GM23248 (cell line): Measurements from ENCODE around the gene RSAD1. TPM values are rescaled to one million over a fixed set of nuclear protein-coding genes. Genes with fewer than 3 reads are reported as not detected.
A peak's percentile ranks its signal among the peaks of the same experiment; 100 is the strongest.

Source experiments
- DNase-seq: peaks from one replicate; pipeline ENCODE4 v3.0.0-alpha.2; 2015
- H2AFZ ChIP-seq: fragments of 200-600 bp; sonication (generic); 2 replicates; pipeline ENCODE4 v1.6.1; 2016; ENCODE audit warnings: antibody characterized with exemption
- H3F3A ChIP-seq: fragments of 200-600 bp; sonication (generic); 2 replicates; pipeline ENCODE4 v1.6.1; 2016; ENCODE audit warnings: mild to moderate bottlenecking, antibody characterized with exemption, mixed run types; ENCODE audit not compliant: insufficient read depth
- H3K27ac ChIP-seq: fragments of 200-600 bp; sonication (generic); 2 replicates; pipeline ENCODE4 v1.5.1; 2016; ENCODE audit warnings: mild to moderate bottlenecking
- H3K27me3 ChIP-seq: fragments of 200-600 bp; sonication (generic); replicated peaks from 2 replicates; pipeline ENCODE4 v1.6.1; 2016; ENCODE audit warnings: mild to moderate bottlenecking; ENCODE audit not compliant: insufficient read depth
- H3K36me3 ChIP-seq: fragments of 200-600 bp; sonication (generic); 2 replicates; pipeline ENCODE4 v1.6.1; 2016; ENCODE audit warnings: low read depth, mild to moderate bottlenecking
- H3K4me1 ChIP-seq: fragments of 200-600 bp; sonication (generic); 2 replicates; pipeline ENCODE4 v1.6.1; 2016; ENCODE audit warnings: mild to moderate bottlenecking; ENCODE audit not compliant: insufficient read depth
- H3K4me2 ChIP-seq: fragments of 200-600 bp; sonication (generic); one replicate; pipeline ENCODE4 v1.6.1; 2016; ENCODE audit warnings: mild to moderate bottlenecking; ENCODE audit not compliant: unreplicated experiment
- H3K4me3 ChIP-seq: fragments of 200-600 bp; sonication (generic); 2 replicates; pipeline ENCODE4 v1.5.1; 2016; ENCODE audit warnings: mild to moderate bottlenecking
- H3K79me2 ChIP-seq: fragments of 200-600 bp; sonication (generic); 2 replicates; pipeline ENCODE4 v1.6.1; 2016; ENCODE audit warnings: mild to moderate bottlenecking; ENCODE audit not compliant: insufficient read depth
- H3K9ac ChIP-seq: fragments of 200-600 bp; sonication (generic); 2 replicates; pipeline ENCODE4 v1.6.1; 2016; ENCODE audit warnings: mild to moderate bottlenecking
- H3K9me2 ChIP-seq: fragments of 200-600 bp; sonication (generic); 2 replicates; pipeline ENCODE4 v1.6.1; 2016; ENCODE audit warnings: mixed run types, mild to moderate bottlenecking, moderate library complexity; ENCODE audit not compliant: insufficient read depth
- H3K9me3 ChIP-seq: fragments of 200-600 bp; sonication (generic); one replicate; pipeline ENCODE4 v1.6.1; 2017; ENCODE audit warnings: low read depth
- H4K20me1 ChIP-seq: fragments of 200-600 bp; sonication (generic); 2 replicates; pipeline ENCODE4 v1.6.0; 2016; ENCODE audit not compliant: insufficient read depth
- EZH2 ChIP-seq: fragments of 200-600 bp; sonication (generic); IDR thresholded peaks from 2 replicates; pipeline ENCODE4 v1.6.1; 2018; ENCODE audit warnings: antibody characterized with exemption, mild to moderate bottlenecking; ENCODE audit not compliant: insufficient read depth, poor library complexity, severe bottlenecking
- EZH2phosphoT487 ChIP-seq: fragments of 200-600 bp; sonication (generic); IDR thresholded peaks from 2 replicates; pipeline ENCODE4 v1.6.1; 2018; ENCODE audit warnings: antibody characterized with exemption, moderate library complexity, mild to moderate bottlenecking, low read depth; ENCODE audit not compliant: insufficient read depth
- WGBS, 2 experiments: methylation state at CpG; one replicate each; pipeline ENCODE4 v1.1.6; 2015 to 2017; ENCODE audit warnings: low lambda C conversion rate in 2 of 2, low coverage in 1 of 2; ENCODE audit errors: missing lambda C conversion rate in 2 of 2; 5-methylcytosine and 5-hydroxymethylcytosine counted together
- in situ Hi-C: fragments of 300-500 bp; cut with MboI; formaldehyde crosslinking; loops from 2 replicates; pipeline ENCODE4 v1.15.0; 2020
- polyA plus RNA-seq: library from polyadenylated mRNA; unstranded; fragments of >200 nt; fragmentation: Nextera tagmentation; extraction: Ambion mirVana; gene quantifications from 2 replicates; pipeline ENCODE4 v1.2.1, GENCODE V29; 2016
- total RNA-seq: library from RNA; depleted of rRNA; stranded (reverse); fragments of >200 nt; shearing (Covaris generic); gene quantifications from 2 replicates; pipeline ENCODE4 v1.2.3, GENCODE V29; 2014

RSAD1 gene
- total and polyA plus RNA-seq, 2 experiments from 2014 or later: 19.8 to 22.4 TPM

GRCh38 chr17:50518384-50519023 lies 39.8 kb downstream of the RSAD1 start:
- Histone ChIP-seq H3K36me3 (no peaks in the 10 kb centered on the region), H3K9me2 (no peaks in the 10 kb centered on the region), H3K4me2 (no peak overlapping the region), H3K27ac (no peak overlapping the region), H3K4me3 (no peak overlapping the region), H3K27me3 (no peaks in the 10 kb centered on the region), H4K20me1 (no peaks in the 10 kb centered on the region), H3K4me1 (peaks cover 11% of the 10 kb centered on the region; the same call in 1 of the 2 replicates), H2AFZ (no peak overlapping the region), H3K79me2 (no peaks in the 10 kb centered on the region), H3F3A (no peaks in the 10 kb centered on the region), H3K9me3 (no peaks in the 10 kb centered on the region), H3K9ac (no peak overlapping the region)
- no peak for DNase-seq
- WGBS, 2 experiments: 76 to 83% methylated on average over 11 to 13 of the region's 13 CpGs
- TF ChIP-seq EZH2phosphoT487: no peak
- TF ChIP-seq EZH2: no peak
- in situ Hi-C loops: loop anchor here (25.0 kb wide), 1 partner anchor 444 kb away; no protein-coding TSS in a partner anchor

- in situ Hi-C loops: loop anchor here (25.0 kb wide), 1 partner anchor 443 kb away; no protein-coding TSS in a partner anchor
- H3K4me1 ChIP-seq: peaks cover 11% of the 10 kb centered on the region; the same call in 1 of the 2 replicates
- 61 to 62% methylated on average over 7 to 8 of the region's 8 CpGs for WGBS, 2 experiments
- H3K9me2 ChIP-seq: no peaks in the 10 kb centered on the region
- H3K4me2 ChIP-seq: no peak overlapping the region
- no peaks in the 10 kb centered on the region for H4K20me1 ChIP-seq
- no peaks in the 10 kb centered on the region for H3K27me3 ChIP-seq
- H3K9me3 ChIP-seq: no peaks in the 10 kb centered on the region
- H3K27ac ChIP-seq: no peak overlapping the region
- H3K4me3 ChIP-seq: no peak overlapping the region
- H2AFZ ChIP-seq: no peak overlapping the region
- no peaks in the 10 kb centered on the region for H3K36me3 ChIP-seq
- peak; percentile 39 for DNase-seq
- H3K9ac ChIP-seq: no peak overlapping the region
- H3K79me2 ChIP-seq: no peaks in the 10 kb centered on the region
- no peaks in the 10 kb centered on the region for H3F3A ChIP-seq
- TF ChIP-seq EZH2 (no peak), EZH2phosphoT487 (no peak)
Measured at GRCh38 chr17:50519141-50519834, 40.6 kb downstream of the RSAD1 start.

- Histone ChIP-seq H3K4me3 (no peak overlapping the region), H3K4me2 (no peak overlapping the region), H3K27ac (no peak overlapping the region), H3K9ac (no peak overlapping the region), H3F3A (no peaks in the 10 kb centered on the region), H3K36me3 (no peaks in the 10 kb centered on the region), H3K9me3 (no peaks in the 10 kb centered on the region), H2AFZ (no peak overlapping the region), H3K9me2 (no peaks in the 10 kb centered on the region), H3K27me3 (no peaks in the 10 kb centered on the region), H4K20me1 (no peaks in the 10 kb centered on the region), H3K79me2 (no peaks in the 10 kb centered on the region), H3K4me1 (peaks cover 2% of the 10 kb centered on the region; the same call in 1 of the 2 replicates)
- 65 to 70% methylated on average over 2 of the region's 2 CpGs for WGBS, 2 experiments
- no peak for DNase-seq
- TF ChIP-seq EZH2phosphoT487 (no peak), EZH2 (no peak)
- in situ Hi-C loops: loop anchor here (25.0 kb wide), 1 partner anchor 442 kb away; no protein-coding TSS in a partner anchor
Measured at GRCh38 chr17:50520483-50520882, 41.8 kb downstream of the RSAD1 start.

- no peak overlapping the region for H3K4me2 ChIP-seq
- 84 to 86% methylated on average over 2 of the region's 2 CpGs for WGBS, 2 experiments
- DNase-seq: no peak
Measured at GRCh38 chr17:50521514-50521913, 42.9 kb downstream of the RSAD1 start.

More at GRCh38 chr17:50521514-50521913, 42.9 kb downstream of the RSAD1 start:
- TF ChIP-seq EZH2phosphoT487: no peak
- TF ChIP-seq EZH2: no peak
- H3K4me3 ChIP-seq: no peak overlapping the region
- in situ Hi-C loops: loop anchor here (25.0 kb wide), 1 partner anchor 441 kb away; no protein-coding TSS in a partner anchor
- H3K27ac ChIP-seq: no peak overlapping the region
- no peaks in the 10 kb centered on the region for H3K36me3 ChIP-seq
- H3K27me3 ChIP-seq: no peaks in the 10 kb centered on the region
- H3K9ac ChIP-seq: no peak overlapping the region
- no peaks in the 10 kb centered on the region for H3K4me1 ChIP-seq
- H3F3A ChIP-seq: no peaks in the 10 kb centered on the region
- H3K9me3 ChIP-seq: no peaks in the 10 kb centered on the region
- H3K9me2 ChIP-seq: no peaks in the 10 kb centered on the region
- no peaks in the 10 kb centered on the region for H3K79me2 ChIP-seq
- no peaks in the 10 kb centered on the region for H4K20me1 ChIP-seq
- H2AFZ ChIP-seq: no peak overlapping the region
